DND-41 (cell line): ENCODE results near the gene MSL3.
A peak's percentile ranks its signal among the peaks of the same experiment; 100 is the strongest.

Experiments used
- ATAC-seq: fragments of 200-7000 bp; cut with Tn5 transposase; 3 replicates; pipeline ENCODE4 v1.9.1; 2021; ENCODE audit warnings: low read depth; ENCODE audit not compliant: insufficient read depth
- DNase-seq: peaks from one replicate; pipeline ENCODE4 v3.0.0-alpha.2; 2020
- H2AFZ ChIP-seq: 2 replicates; pipeline ENCODE4 v1.6.0; 2012; ENCODE audit warnings: low read depth, low read length
- H3K27ac ChIP-seq: 2 replicates; pipeline ENCODE4 v1.5.1; 2012; ENCODE audit warnings: low read length, inconsistent platforms
- H3K27me3 ChIP-seq: fragments of 200-600 bp; sonication (generic); 2 replicates; pipeline ENCODE4 v1.6.0; 2012; ENCODE audit warnings: low read length, mild to moderate bottlenecking, inconsistent platforms; ENCODE audit not compliant: insufficient read depth, poor library complexity
- H3K36me3 ChIP-seq: 2 replicates; pipeline ENCODE4 v1.5.1; 2012; ENCODE audit warnings: low read length, inconsistent platforms; ENCODE audit not compliant: insufficient read depth
- H3K4me1 ChIP-seq: 2 replicates; pipeline ENCODE4 v1.5.1; 2012; ENCODE audit warnings: mild to moderate bottlenecking, low read length; ENCODE audit not compliant: insufficient read depth
- H3K4me2 ChIP-seq: 2 replicates; pipeline ENCODE4 v1.6.0; 2012; ENCODE audit warnings: mild to moderate bottlenecking, moderate library complexity, low read length, inconsistent platforms; ENCODE audit not compliant: insufficient read depth
- H3K4me3 ChIP-seq, 2 experiments: fragments of 200-600 bp in 1 of 2; shearing (Covaris generic) in 1 of 2; 2 replicates each; pipeline ENCODE4 v1.5.1; 2012 to 2016; ENCODE audit warnings: inconsistent platforms in 2 of 2, low read length in 2 of 2, mild to moderate bottlenecking in 2 of 2, low read depth in 1 of 2, moderate library complexity in 1 of 2
- H3K79me2 ChIP-seq: 2 replicates; pipeline ENCODE4 v1.6.0; 2012; ENCODE audit warnings: low read length, inconsistent platforms; ENCODE audit not compliant: insufficient read depth
- H3K9ac ChIP-seq: 2 replicates; pipeline ENCODE4 v1.6.0; 2012; ENCODE audit warnings: low read depth, mild to moderate bottlenecking, inconsistent platforms, low read length, moderate library complexity
- H3K9me3 ChIP-seq: 2 replicates; pipeline ENCODE4 v1.5.1; 2012; ENCODE audit warnings: low read length, moderate library complexity, mild to moderate bottlenecking, inconsistent platforms; ENCODE audit not compliant: insufficient read depth, severe bottlenecking
- H4K20me1 ChIP-seq: 2 replicates; pipeline ENCODE4 v1.6.0; 2012; ENCODE audit warnings: low read length; ENCODE audit not compliant: insufficient read depth
- CTCF ChIP-seq: IDR thresholded peaks from 2 replicates; pipeline ENCODE4 v1.5.1; 2012; ENCODE audit warnings: borderline replicate concordance, low read length, moderate library complexity, mild to moderate bottlenecking; ENCODE audit not compliant: poor library complexity, severe bottlenecking; ENCODE audit errors: extremely low read depth
- EZH2 ChIP-seq: IDR thresholded peaks from 3 replicates; pipeline ENCODE4 v1.6.1; 2012; ENCODE audit warnings: borderline replicate concordance, low read depth, mild to moderate bottlenecking, moderate library complexity, low read length, inconsistent platforms; ENCODE audit not compliant: severe bottlenecking

The MSL3 gene

GRCh38 chrX:11786862-11787261 lies 28.8 kb downstream of the MSL3 start:
- no peak overlapping the region for H3K4me3 ChIP-seq
- H3K4me2 ChIP-seq, result no peak overlapping the region
- no peak overlapping the region for H2AFZ ChIP-seq
- no peak overlapping the region for H3K9ac ChIP-seq
- peaks cover 12% of the 10 kb centered on the region for H3K4me1 ChIP-seq
- H3K27me3 ChIP-seq, result no peaks in the 10 kb centered on the region
- no peak overlapping the region for H3K27ac ChIP-seq
- H4K20me1 ChIP-seq, result no peaks in the 10 kb centered on the region
- no peak for TF ChIP-seq CTCF
- TF ChIP-seq EZH2, result no peak
- H3K9me3 ChIP-seq, result no peaks in the 10 kb centered on the region
- no peaks in the 10 kb centered on the region for H3K36me3 ChIP-seq
- ATAC-seq (no peak), DNase-seq (no peak)
- H3K79me2 ChIP-seq, result no peaks in the 10 kb centered on the region

- ATAC-seq, result no peak
These were observed 29.5 kb downstream of the MSL3 start for GRCh38 chrX:11787564-11787963.

GRCh38 chrX:11789809-11790208 lies 31.8 kb downstream of the MSL3 start:
- H2AFZ ChIP-seq, result no peak overlapping the region
- no peak overlapping the region for H3K4me3 ChIP-seq
- H3K9ac ChIP-seq, result no peak overlapping the region
- no peaks in the 10 kb centered on the region for H3K27me3 ChIP-seq
- no peak for TF ChIP-seq CTCF
- no peak for TF ChIP-seq EZH2
- H3K4me1 ChIP-seq, result peaks cover 29% of the 10 kb centered on the region
- H3K4me2 ChIP-seq, result no peak overlapping the region
- no peaks in the 10 kb centered on the region for H3K36me3 ChIP-seq
- no peaks in the 10 kb centered on the region for H3K9me3 ChIP-seq
- DNase-seq (no peak), ATAC-seq (no peak)
- no peaks in the 10 kb centered on the region for H3K79me2 ChIP-seq
- no peaks in the 10 kb centered on the region for H4K20me1 ChIP-seq
- H3K27ac ChIP-seq, result no peak overlapping the region

More at GRCh38 chrX:11787564-11787963, 29.5 kb downstream of the MSL3 start:
- Histone ChIP-seq H3K4me2 (no peak overlapping the region), H4K20me1 (no peaks in the 10 kb centered on the region), H3K9me3 (no peaks in the 10 kb centered on the region), H2AFZ (no peak overlapping the region), H3K36me3 (no peaks in the 10 kb centered on the region), H3K27me3 (no peaks in the 10 kb centered on the region), H3K4me1 (peaks cover 18% of the 10 kb centered on the region), H3K79me2 (no peaks in the 10 kb centered on the region), H3K9ac (no peak overlapping the region), H3K4me3 (no peak overlapping the region), H3K27ac (no peak overlapping the region)
- peak; percentile 21 for DNase-seq
- TF ChIP-seq CTCF (peak; percentile 51), EZH2 (no peak)

- Histone ChIP-seq H4K20me1 (no peaks in the 10 kb centered on the region), H3K9me3 (no peaks in the 10 kb centered on the region), H3K4me3 (no peak overlapping the region), H2AFZ (no peak overlapping the region), H3K36me3 (no peaks in the 10 kb centered on the region), H3K27ac (no peak overlapping the region), H3K79me2 (no peaks in the 10 kb centered on the region), H3K27me3 (no peaks in the 10 kb centered on the region), H3K9ac (no peak overlapping the region), H3K4me2 (no peak overlapping the region), H3K4me1 (peaks cover 29% of the 10 kb centered on the region)
- ATAC-seq (peak; percentile 83), DNase-seq (peak; percentile 50)
- TF ChIP-seq EZH2, result no peak
- peak; percentile 8 for TF ChIP-seq CTCF
These were observed 33.1 kb downstream of the MSL3 start for GRCh38 chrX:11791090-11791489.
